GM12878 (cell line): ENCODE measurements around the gene LIN37. TPM values are rescaled to one million over a fixed set of nuclear protein-coding genes. Genes with fewer than 3 reads are reported as not detected.
A peak's percentile ranks its signal among the peaks of the same experiment; 100 is the strongest.

Source experiments
- ATAC-seq: fragments of 200-7000 bp; cut with Tn5 transposase; 3 replicates; pipeline ENCODE4 v1.9.1; 2020; ENCODE audit warnings: mild to moderate bottlenecking, moderate library complexity
- BruUV-seq: library from RNA; stranded (reverse); fragments of 400-500 nt; replicated peaks from 2 replicates; lab custom pipeline; 2021; lab: Mats Ljungman, UMichigan
- CTCF ChIA-PET: fragments of 300-600 bp; sonication (Branson Sonifier 250); formaldehyde crosslinking; extraction: SDS; loops from one replicate; lab custom pipeline; 2021; ENCODE audit warnings: inconsistent platforms; lab: Yijun Ruan, JAX
- POLR2A ChIA-PET: fragments of 350-600 bp; formaldehyde crosslinking; extraction: SDS; loops from one replicate; lab custom pipeline; 2021; ENCODE audit warnings: inconsistent platforms; lab: Charles Lee
- RAD21 ChIA-PET: fragments of 300-600 bp; sonication (Branson Sonifier 250); formaldehyde crosslinking; loops from one replicate; lab custom pipeline; 2023; ENCODE audit warnings: antibody characterized with exemption; ENCODE audit not compliant: unreplicated experiment; lab: Charles Lee
- SMC1A ChIA-PET: fragments of 300-600 bp; sonication (Branson Sonifier 250); formaldehyde crosslinking; loops from one replicate; lab custom pipeline; 2023; ENCODE audit not compliant: unreplicated experiment, uncharacterized antibody; lab: Charles Lee
- DNase-seq: peaks from one replicate; pipeline ENCODE4 v3.0.0-alpha.2; 2011; ENCODE audit warnings: low read depth, low spot score
- FAIRE-seq: peaks from 3 replicates; lab custom pipeline; 2011; peaks lifted over from hg19 to GRCh38; lab: Jason Lieb, UNC
- H2AFZ ChIP-seq: 2 replicates; pipeline ENCODE4 v1.6.0; 2011; ENCODE audit warnings: low read depth, low read length, control low read depth; ENCODE audit not compliant: control insufficient read depth
- H3K27ac ChIP-seq: 2 replicates; pipeline ENCODE4 v1.5.1; 2011; ENCODE audit warnings: control low read depth; ENCODE audit not compliant: control insufficient read depth, insufficient read depth
- H3K27me3 ChIP-seq, 2 experiments: replicated peaks in 1 of 2; 2 replicates each; pipeline versions ENCODE4 v1.6.0 to v1.6.1; 2011; ENCODE audit warnings: low read length in 1 of 2; ENCODE audit not compliant: control insufficient read depth in 2 of 2, insufficient read depth in 2 of 2
- H3K36me3 ChIP-seq, 2 experiments: 2 replicates each; pipeline ENCODE4 v1.5.1; 2011; ENCODE audit warnings: low read length in 1 of 2; ENCODE audit not compliant: control insufficient read depth in 2 of 2, insufficient read depth in 2 of 2
- H3K4me1 ChIP-seq: 2 replicates; pipeline ENCODE4 v1.6.1; 2011; ENCODE audit warnings: mild to moderate bottlenecking, low read length, moderate library complexity, mixed read lengths; ENCODE audit not compliant: control insufficient read depth, insufficient read depth
- H3K4me2 ChIP-seq: 2 replicates; pipeline ENCODE4 v1.6.0; 2011; ENCODE audit warnings: control low read depth; ENCODE audit not compliant: control insufficient read depth, insufficient read depth
- H3K4me3 ChIP-seq: fragments of 200-600 bp; sonication (generic); 2 replicates; pipeline ENCODE4 v1.5.1; 2016
- H3K79me2 ChIP-seq: 2 replicates; pipeline ENCODE4 v1.6.0; 2011; ENCODE audit warnings: low read length; ENCODE audit not compliant: control insufficient read depth, insufficient read depth
- H3K9ac ChIP-seq: 2 replicates; pipeline ENCODE4 v1.8.0; 2011; ENCODE audit warnings: low read length, control low read depth, mixed read lengths; ENCODE audit not compliant: control insufficient read depth, insufficient read depth
- H3K9me3 ChIP-seq: replicated peaks from 3 replicates; pipeline ENCODE4 v1.5.1; 2011; ENCODE audit warnings: mild to moderate bottlenecking, low read length; ENCODE audit not compliant: control insufficient read depth, insufficient read depth
- H4K20me1 ChIP-seq: 2 replicates; pipeline ENCODE4 v1.6.0; 2011; ENCODE audit not compliant: control insufficient read depth, insufficient read depth
- BACH1 ChIP-seq: fragments of 450-650 bp; IDR thresholded peaks from 2 replicates; pipeline ENCODE4 v1.6.1; 2017; ENCODE audit warnings: mild to moderate bottlenecking, borderline replicate concordance
- EGR1 ChIP-seq, 2 experiments: IDR thresholded peaks; 1 replicate in 1 of 2; 2 replicates in 1 of 2; pipeline ENCODE4 v1.6.1; 2011 to 2012; ENCODE audit warnings: low read depth in 2 of 2, low read length in 2 of 2, borderline replicate concordance in 1 of 2, mild to moderate bottlenecking in 1 of 2, moderate library complexity in 1 of 2
- ESRRA ChIP-seq: IDR thresholded peaks from 2 replicates; pipeline ENCODE4 v1.6.1; 2012; ENCODE audit warnings: mild to moderate bottlenecking, low read length, improper control_type of control experiment
- MYB ChIP-seq: fragments of 150-350 bp; IDR thresholded peaks from 2 replicates; pipeline ENCODE4 v1.6.1; 2014; ENCODE audit warnings: mild to moderate bottlenecking, low read depth, low read length, borderline replicate concordance
- NFYB ChIP-seq: IDR thresholded peaks from 2 replicates; pipeline ENCODE4 v1.6.1; 2011; ENCODE audit warnings: low read depth, mild to moderate bottlenecking, low read length, improper control_type of control experiment, moderate library complexity; ENCODE audit not compliant: insufficient read depth
- PAX8 ChIP-seq: fragments of 450-650 bp; IDR thresholded peaks from 2 replicates; pipeline ENCODE4 v1.6.1; 2017; ENCODE audit warnings: mild to moderate bottlenecking, moderate library complexity
- SKIL ChIP-seq: fragments of 450-650 bp; IDR thresholded peaks from 2 replicates; pipeline ENCODE4 v1.6.1; 2017; ENCODE audit warnings: mild to moderate bottlenecking, low read depth, inconsistent platforms; ENCODE audit not compliant: poor library complexity, severe bottlenecking
- SMARCA5 ChIP-seq: fragments of 450-650 bp; IDR thresholded peaks from 2 replicates; pipeline ENCODE4 v1.6.1; 2017; ENCODE audit warnings: mild to moderate bottlenecking
- SRF ChIP-seq, 2 experiments: IDR thresholded peaks; 2 replicates each; pipeline ENCODE4 v1.6.1; 2011; ENCODE audit warnings: low read depth in 2 of 2, low read length in 2 of 2, mild to moderate bottlenecking in 1 of 2, moderate library complexity in 1 of 2
- SUZ12 ChIP-seq: fragments of 200-600 bp; sonication (generic); IDR thresholded peaks from one replicate; pipeline ENCODE4 v1.6.1; 2018; ENCODE audit warnings: antibody characterized with exemption, mild to moderate bottlenecking; ENCODE audit not compliant: unreplicated experiment
- ZNF274 ChIP-seq: IDR thresholded peaks from one replicate; pipeline ENCODE4 v1.8.0; 2011; ENCODE audit not compliant: insufficient read length, insufficient read depth
- WGBS: methylation state at CpG from one replicate; pipeline ENCODE4 v1.1.6; 2016; ENCODE audit warnings: low lambda C conversion rate; ENCODE audit not compliant: insufficient replicate concordance, insufficient coverage; ENCODE audit errors: missing lambda C conversion rate; 5-methylcytosine and 5-hydroxymethylcytosine counted together
- in situ Hi-C: fragments of 300-500 bp; cut with MboI; formaldehyde crosslinking; loops from 9 replicates; pipeline ENCODE4 v1.14.3; 2018; ENCODE audit warnings: mixed read lengths
- intact Hi-C: fragments of 100-400 bp; cut with micrococcal nuclease; formaldehyde crosslinking; loops from one replicate; pipeline ENCODE4 v1.14.2; 2022; ENCODE audit not compliant: unreplicated experiment
- polyA plus RNA-seq, 11 experiments: library from polyadenylated mRNA; depleted of rRNA in 4 of 11; unstranded in 6 of 11; stranded (reverse) in 5 of 11; fragments of >200 nt; fragmentation: Nextera tagmentation in 4 of 11; fragmentation: Illumina TruSeq in 1 of 11; extraction: Ambion mirVana in 4 of 11; extraction: Trizol in 1 of 11; gene quantifications; 1 replicate in 1 of 11; 2 replicates in 10 of 11; pipeline versions ENCODE4 v1.2.1 to v1.2.3, GENCODE V29; 2011 to 2016; ENCODE audit warnings: inconsistent platforms in 2 of 11, missing spikeins in 2 of 11, low read depth in 1 of 11
- total RNA-seq, 4 experiments: library from RNA; depleted of rRNA in 3 of 4; stranded (reverse); fragments of >200 nt in 3 of 4; fragmentation: Illumina TruSeq in 1 of 4; extraction: Trizol in 1 of 4; gene quantifications; 2 replicates each; pipeline versions ENCODE4 v1.2.1 to v1.2.3, GENCODE V29; 2013 to 2021

Gene LIN37
- total and polyA plus RNA-seq, 10 of the 15 experiments (the other 5 are each of a cell fraction or from before 2014, with no cell fraction given) = 0.69 to 11.9 (median 7.6) TPM

GRCh38 chr19:35740108-35740422, 8.3 kb upstream of the LIN37 start:
- no peak for FAIRE-seq
- Histone ChIP-seq H3K36me3 (peaks cover 13 to 25% of the 10 kb centered on the region in 2 experiments; a peak in 3 of 4 replicates), H3K9me3 (no peaks in the 10 kb centered on the region), H3K9ac (peak overlapping the region; percentile 57; the same call in 1 of the 2 replicates), H3K4me3 (peak overlapping the region; percentile 83), H3K79me2 (peaks cover 23% of the 10 kb centered on the region), H3K27me3 (no peaks in the 10 kb centered on the region), H2AFZ (peak overlapping the region; percentile 67; the same call in 1 of the 2 replicates), H3K4me1 (peaks cover 26% of the 10 kb centered on the region), H3K4me2 (peak overlapping the region; percentile 99), H3K27ac (0 out of 2 replicates have a peak overlapping the region, but pooled peaks have one; percentile 19), H4K20me1 (no peaks in the 10 kb centered on the region)
- in situ Hi-C loops (no loop called here), intact Hi-C loops (loop anchor here (2.0 kb wide), 2 partner anchors 23 to 47 kb away; no protein-coding TSS in a partner anchor)
- CTCF ChIA-PET = interaction anchor here (1.0 to 1.3 kb wide), 6 partner anchors 12 to 245 kb away, joined by 3 to 8 read pairs (median 3); no protein-coding TSS in a partner anchor
- no TSS peak for BruUV-seq
- SMC1A ChIA-PET = interaction anchor here (0.7 to 1.7 kb wide), 6 partner anchors 26 to 163 kb away, joined by 3 to 7 read pairs (median 4); partner anchors contain the start of gene NFKBID
- POLR2A ChIA-PET = interaction anchor here (0.9 to 7.1 kb wide), 12 partner anchors 8 to 191 kb away, joined by 4 to 91 read pairs (median 4); partner anchors contain the start of gene LIN37
- RAD21 ChIA-PET = interaction anchor here (1.0 to 2.5 kb wide), 8 partner anchors 21 to 191 kb away, joined by 4 to 18 read pairs (median 6); no protein-coding TSS in a partner anchor
- DNase-seq = no peak
- 1% methylated on average over 16 of the region's 16 CpGs for WGBS
- ATAC-seq = peak; percentile 14
- TF ChIP-seq SKIL = no peak
- no peak for TF ChIP-seq SUZ12
- TF ChIP-seq SRF (IDR thresholded peaks at IDR 0.05; ENCODE audit: low read depth in 2 of 2, low read length in 2 of 2) = no peak
- no peak for TF ChIP-seq SMARCA5
- no peak for TF ChIP-seq ZNF274
- no peak for TF ChIP-seq MYB
- TF ChIP-seq BACH1 = no peak
- no peak for TF ChIP-seq ESRRA
- TF ChIP-seq PAX8 = no peak
- TF ChIP-seq NFYB = no peak
- no peak for TF ChIP-seq EGR1 (IDR thresholded peaks at IDR 0.05; ENCODE audit: borderline replicate concordance in 1 of 2, low read depth in 2 of 2, low read length in 2 of 2)
- TF ChIP-seq, all 136 proteins: peak for 0
